Activated CD8-positive, alpha-beta memory T cell treated with anti-CD3 and anti-CD28 coated beads for 1 hour (primary cell): ENCODE measurements around the gene FOXO6.
"Not testable (repeated sequence)": the region's sequence is repeated elsewhere in the genome, so short reads cannot be mapped to it uniquely, and the experiment has no call there.

Experiments used
- DNase-seq, 2 donors: peaks; one replicate each; pipeline ENCODE4 v3.0.0-alpha.2; 2020; ENCODE audit warnings: low read depth in 1 of 2; ENCODE audit errors: extremely low read depth in 1 of 2

FOXO6 gene

GRCh38 chr1:41328780-41329640 is 32.2 kb upstream of the FOXO6 start:
- no peak for DNase-seq

- DNase-seq = no peak
Measured at GRCh38 chr1:41329662-41330587, 31.3 kb upstream of the FOXO6 start.

- no peak for DNase-seq
Measured at GRCh38 chr1:41330588-41331545, 30.4 kb upstream of the FOXO6 start.

- DNase-seq = no peak
Measured at GRCh38 chr1:41331546-41331917, 29.7 kb upstream of the FOXO6 start.

GRCh38 chr1:41332161-41332560 is 29.1 kb upstream of the FOXO6 start:
- not testable (repeated sequence) for DNase-seq

GRCh38 chr1:41333146-41333784 is 28.0 kb upstream of the FOXO6 start:
- no peak for DNase-seq

GRCh38 chr1:41338820-41339219 is 22.4 kb upstream of the FOXO6 start:
- no peak for DNase-seq

- no peak for DNase-seq
Measured at GRCh38 chr1:41340655-41341364, 20.4 kb upstream of the FOXO6 start.

GRCh38 chr1:41341365-41341683 is 19.9 kb upstream of the FOXO6 start:
- DNase-seq = no peak

- DNase-seq = no peak
Measured at GRCh38 chr1:41341772-41342562, 19.3 kb upstream of the FOXO6 start.

- no peak for DNase-seq
Measured at GRCh38 chr1:41342774-41343355, 18.4 kb upstream of the FOXO6 start.

- no peak for DNase-seq
Measured at GRCh38 chr1:41343790-41344699, 17.2 kb upstream of the FOXO6 start.

- DNase-seq = no peak
Measured at GRCh38 chr1:41344708-41345159, 16.5 kb upstream of the FOXO6 start.

- no peak for DNase-seq
Measured at GRCh38 chr1:41345434-41346075, 15.7 kb upstream of the FOXO6 start.

GRCh38 chr1:41347276-41347675 is 14.0 kb upstream of the FOXO6 start:
- DNase-seq = no peak

- DNase-seq = no peak
Measured at GRCh38 chr1:41348394-41348793, 12.8 kb upstream of the FOXO6 start.
